NCI-H510A (cell line): ENCODE measurements around the gene KCNQ4.
A peak's percentile ranks its signal among the peaks of the same experiment; 100 is the strongest.

Experiments used
- DNase-seq: peaks from one replicate; lab custom pipeline; 2025; lab: John Stamatoyannopoulos, UW

KCNQ4 gene

DNA sequence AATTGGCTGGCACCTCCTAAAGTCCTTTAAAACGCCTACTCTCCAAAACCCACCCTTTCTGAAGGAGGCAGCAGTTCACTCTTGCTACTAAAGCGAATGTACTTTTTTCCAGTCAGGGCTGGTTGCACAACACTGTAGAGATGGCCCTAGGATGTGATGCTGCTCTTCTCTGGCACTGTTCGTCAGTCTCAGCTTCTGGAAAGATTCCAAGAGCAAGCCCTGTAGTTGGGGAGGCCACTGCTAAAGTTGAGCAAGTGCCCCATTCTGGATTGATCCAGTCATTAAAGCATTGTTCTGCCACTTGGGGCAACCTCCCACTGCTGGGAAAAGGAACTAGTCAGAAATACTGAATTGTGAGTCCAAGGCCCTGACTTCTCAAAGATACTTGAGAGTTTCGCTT lies 28.5 kb upstream of the KCNQ4 start:
- DNase-seq: no peak

DNA sequence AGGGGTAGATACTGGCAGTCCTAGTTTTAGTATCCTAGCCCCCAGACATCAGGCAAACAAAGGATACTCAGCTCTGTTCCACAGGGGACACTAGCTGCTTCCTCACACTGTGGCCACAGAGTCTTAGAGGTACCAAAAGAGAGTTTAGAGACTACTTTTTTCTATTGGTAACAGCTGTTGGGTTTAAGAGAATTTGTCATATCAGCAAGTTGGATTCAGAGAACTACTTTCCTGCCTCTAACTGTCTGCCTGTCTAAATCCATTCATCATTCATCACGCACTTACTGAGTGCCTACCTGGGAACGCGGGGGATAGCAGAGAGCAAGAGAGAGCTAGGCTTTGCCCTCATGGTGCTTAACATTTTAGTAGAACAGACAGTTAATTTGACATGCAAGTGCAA lies 27.1 kb upstream of the KCNQ4 start:
- DNase-seq: no peak

DNA sequence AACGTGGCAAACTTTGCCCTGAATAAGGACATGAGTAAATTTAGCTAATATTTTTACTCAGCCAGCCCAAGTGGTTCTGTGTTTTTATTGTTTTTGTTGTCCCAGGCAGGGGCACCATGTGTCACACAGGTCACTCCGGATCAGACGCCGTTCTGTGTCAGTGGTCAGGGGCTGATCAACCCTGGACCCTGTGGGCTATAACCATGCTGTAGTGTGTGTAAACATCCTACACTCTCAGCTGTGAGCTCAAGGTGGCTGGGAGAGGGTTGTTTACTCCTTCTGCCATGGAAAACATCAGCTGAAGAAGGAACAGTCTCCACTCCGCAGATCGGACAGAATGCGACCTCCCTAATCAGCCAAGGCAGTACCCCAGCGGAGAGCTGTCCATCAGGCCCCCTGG lies 26.5 kb upstream of the KCNQ4 start:
- DNase-seq: no peak

DNA sequence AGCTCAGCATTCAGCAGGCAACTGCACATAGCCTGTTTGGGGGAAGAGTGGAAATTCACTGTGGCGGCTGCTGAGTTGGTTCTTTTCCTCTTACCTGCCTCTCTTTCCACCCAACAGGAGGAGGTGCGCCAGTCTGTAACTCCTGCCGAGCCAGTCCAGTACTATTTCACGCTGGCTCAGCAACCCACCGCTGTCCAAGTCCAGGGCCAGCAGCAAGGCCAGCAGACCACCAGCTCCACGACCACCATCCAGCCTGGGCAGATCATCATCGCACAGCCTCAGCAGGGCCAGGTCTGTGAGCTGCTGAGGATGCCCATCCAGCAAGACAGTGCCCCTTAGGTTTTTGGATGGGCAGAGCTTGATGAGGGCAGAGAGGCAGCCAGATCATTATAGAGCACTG lies 25.6 kb upstream of the KCNQ4 start:
- DNase-seq: no peak

DNA sequence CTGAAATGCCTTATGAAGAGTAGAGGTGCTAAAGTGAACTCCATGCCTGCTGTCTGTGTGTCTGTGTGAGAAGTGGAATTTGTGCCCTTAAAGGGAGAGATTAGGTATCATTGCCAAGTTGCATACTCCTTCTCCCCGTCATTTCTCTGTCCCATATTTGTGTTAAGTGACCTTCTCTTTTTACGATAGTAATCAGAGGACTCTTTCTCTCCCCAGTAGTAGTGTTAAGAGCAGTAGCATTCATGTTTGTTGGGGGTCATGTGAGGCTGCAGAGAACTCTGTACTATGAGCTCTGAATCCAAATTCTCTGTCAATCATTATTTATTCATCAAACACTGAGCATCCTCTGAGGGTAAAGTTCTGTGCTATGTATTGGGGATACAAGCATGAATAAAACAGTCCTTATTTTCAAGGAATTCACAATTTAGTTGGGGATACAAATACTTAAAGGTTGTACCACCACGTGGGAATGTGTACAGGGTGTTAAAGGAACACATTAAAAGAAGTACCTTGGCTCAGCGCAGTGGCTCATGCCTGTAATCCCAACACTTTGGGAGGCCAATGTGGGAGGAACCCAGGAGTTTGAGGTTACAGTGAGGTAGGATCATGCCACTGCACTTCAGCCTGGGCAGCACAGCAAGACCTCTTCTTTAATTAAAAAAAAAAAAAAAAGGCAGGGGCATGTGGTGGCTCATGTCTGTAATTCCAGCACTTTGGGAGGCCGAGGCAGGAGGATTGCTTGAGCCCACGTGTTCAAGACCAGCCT lies 24.8 kb upstream of the KCNQ4 start:
- DNase-seq: no peak

DNA sequence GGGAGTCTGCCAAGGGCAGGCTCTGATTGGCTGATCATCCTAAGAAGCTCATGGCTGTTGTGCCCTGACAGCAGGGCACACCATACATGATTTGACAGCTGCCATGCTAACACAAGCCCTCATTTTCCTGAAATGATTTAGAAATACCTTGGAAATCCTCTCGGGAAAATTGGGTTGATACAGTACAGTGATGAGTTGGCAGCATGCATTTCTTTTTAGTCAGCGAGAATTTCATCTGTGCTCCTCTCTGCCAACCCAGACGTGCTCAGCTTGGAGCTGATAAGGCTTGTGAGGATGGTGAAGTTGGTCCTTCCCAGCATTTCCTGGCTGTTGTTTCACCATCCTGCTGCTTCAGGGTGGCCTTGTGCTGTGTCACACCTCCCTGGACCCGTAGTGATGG lies 22.6 kb upstream of the KCNQ4 start:
- no peak for DNase-seq

DNA sequence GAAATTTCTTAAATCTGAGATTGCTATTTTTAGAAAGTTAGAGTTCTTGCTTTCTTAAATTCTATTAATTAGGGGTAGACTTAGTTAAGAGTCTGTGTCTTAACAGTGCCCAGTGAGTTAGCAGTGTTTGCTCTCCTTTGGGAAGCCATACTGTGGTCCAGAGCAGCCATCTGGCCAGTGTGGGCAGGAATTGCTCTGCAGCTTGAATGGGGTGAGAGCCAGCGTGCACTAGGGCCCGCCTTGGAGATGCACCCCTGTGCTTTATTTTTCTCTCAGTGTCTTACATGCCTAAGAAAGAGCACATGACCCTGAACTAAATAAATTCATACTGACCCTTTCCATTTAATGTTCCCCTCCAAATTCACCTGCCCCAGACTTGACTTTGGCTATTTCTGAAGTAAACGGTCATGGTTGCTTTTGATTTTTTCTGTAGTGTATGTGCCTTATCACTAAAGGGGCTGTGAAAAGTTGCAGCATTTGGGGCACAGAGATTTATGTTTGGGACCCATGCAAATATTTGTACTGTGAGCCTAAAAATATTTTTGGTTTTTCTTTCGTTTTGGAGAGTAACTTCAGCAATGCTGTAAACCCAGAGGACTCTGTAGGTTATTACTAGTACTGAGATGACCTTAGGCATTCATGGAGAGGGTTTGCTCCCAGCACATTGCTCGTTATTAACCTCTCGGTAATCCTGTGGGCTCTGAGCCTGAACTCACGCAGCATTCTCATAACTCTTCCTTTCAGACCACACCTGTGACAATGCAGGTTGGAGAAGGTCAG lies 21.3 kb upstream of the KCNQ4 start:
- no peak for DNase-seq

DNA sequence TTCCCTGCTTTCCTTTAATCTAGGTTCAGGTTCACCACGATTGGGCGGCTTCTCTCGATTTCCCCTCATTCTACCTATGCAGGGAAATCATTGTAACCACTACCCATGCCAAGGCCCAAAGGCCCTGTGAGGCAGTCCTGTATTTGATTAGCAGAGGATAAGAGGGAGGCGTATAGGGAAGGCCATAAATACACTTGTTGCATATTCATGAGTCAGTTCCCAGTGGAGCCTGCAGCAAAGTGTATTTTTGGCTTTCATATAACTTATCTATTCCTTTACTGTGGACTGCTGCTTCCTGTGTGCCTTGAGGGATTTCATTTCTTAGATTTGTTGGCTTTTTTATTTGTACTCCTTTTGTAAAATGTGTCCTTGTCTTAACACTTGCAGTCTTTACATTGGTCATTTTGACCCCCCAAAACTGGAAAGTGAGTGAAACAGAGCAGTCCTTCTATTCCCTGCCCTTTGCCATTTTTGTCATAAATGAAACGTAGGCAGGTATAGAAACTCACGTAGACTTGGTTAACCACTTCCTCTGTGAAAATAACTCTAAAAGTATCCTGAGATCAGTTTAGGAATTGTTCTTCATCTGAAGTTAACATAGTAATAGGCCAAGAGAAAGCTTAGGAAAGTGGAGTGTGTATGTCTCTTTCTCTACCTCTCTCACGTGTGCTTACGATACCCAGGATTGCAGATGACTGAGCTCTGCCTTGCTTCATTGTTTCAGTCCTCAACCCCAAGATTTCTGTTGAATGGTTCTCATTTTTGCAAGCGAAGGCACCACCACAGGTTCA lies 19.6 kb upstream of the KCNQ4 start:
- no peak for DNase-seq

DNA sequence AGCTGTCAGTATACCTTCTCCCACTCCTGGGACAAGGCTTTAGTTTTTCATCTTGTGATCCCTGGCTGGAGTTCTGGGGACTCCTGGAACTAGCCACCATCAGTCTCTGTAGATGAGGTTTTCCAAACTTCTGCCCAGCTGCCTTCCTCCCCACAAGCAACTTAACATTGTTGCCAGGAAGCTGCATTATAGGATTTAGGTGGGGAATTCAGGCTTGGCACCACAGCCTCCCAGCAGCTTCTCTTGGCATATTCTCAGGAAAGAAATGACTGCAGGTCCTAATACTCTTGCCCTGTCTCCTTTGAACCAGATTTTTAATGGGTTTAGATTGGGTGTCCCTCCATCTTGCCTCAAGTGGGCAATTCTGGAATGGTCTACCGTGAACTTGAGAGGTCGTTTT lies 18.6 kb upstream of the KCNQ4 start:
- no peak for DNase-seq

DNA sequence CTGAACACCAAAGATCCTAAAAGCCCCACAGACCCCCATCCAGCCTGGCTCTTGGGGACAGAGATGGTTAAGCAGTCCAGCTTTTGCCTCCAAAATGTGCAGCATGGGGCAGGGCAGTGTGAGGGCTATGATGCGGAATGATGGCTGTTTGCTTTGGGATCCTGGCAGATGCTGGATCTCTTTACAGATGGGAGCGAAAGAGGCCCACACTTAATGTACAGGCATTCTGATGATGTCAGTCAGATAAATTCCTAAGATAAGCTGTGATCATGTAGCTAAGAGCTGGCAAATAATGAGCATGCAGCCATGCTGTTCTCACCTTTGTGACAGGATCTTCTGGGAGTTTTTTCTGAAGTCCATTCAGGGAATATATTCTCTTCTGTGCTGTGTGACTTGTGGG lies 17.6 kb upstream of the KCNQ4 start:
- DNase-seq: no peak

DNA sequence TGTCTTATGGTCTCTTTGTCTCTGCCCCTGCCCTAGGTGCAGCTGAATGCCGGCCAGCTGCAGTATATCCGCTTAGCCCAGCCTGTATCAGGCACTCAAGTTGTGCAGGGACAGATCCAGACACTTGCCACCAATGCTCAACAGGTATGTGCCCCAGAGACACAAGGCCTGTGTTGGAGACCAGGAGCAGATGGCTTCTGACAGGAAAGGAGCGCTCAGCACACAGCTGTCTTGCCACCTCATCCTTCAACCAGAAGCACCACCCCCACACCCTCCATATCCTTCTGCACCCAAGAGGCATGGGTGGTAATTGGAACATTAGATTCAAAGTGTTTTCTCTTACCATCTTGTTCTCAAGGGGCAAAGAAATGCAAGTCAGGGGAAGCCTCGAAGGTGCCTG lies 17.0 kb upstream of the KCNQ4 start:
- no peak for DNase-seq

DNA sequence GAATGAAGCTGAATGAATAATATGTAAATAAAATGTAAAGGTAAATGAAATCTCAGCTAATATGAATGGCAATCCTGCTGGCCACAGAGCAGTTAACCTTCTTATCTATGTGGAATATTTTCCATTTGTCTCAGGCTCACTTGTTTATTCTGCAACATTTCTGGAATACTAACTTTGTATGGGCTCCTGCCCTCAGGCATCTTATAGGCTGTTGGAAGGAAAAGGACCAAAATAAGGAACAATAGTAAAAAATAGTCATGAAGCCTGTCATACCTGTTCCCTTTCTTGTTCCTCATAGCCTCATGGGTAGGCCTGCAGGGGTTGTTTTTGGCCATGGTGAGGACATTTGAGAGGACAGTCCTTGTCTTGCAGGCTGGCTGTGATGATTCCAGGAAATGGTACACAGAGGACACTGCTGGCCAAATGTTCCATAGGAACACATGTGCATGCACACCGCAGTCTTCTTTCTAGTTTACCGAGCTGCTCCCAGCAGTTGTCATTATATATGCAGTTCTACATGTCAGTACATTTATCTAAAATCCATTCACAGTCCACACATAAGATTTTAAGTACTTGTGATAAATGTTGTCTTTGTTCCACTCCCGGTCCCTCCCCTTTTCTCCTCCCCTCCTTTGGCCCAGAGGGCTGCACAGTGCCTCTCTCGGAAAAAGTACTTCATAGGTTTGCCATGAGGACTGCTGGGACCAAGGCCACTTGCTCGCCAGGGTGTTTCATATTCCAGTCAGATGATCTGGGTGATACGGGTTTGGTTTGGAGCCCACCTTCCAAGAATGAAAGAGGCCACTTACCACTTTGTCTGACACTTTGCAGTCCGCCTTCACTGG lies 15.2 kb upstream of the KCNQ4 start:
- DNase-seq: no peak

DNA sequence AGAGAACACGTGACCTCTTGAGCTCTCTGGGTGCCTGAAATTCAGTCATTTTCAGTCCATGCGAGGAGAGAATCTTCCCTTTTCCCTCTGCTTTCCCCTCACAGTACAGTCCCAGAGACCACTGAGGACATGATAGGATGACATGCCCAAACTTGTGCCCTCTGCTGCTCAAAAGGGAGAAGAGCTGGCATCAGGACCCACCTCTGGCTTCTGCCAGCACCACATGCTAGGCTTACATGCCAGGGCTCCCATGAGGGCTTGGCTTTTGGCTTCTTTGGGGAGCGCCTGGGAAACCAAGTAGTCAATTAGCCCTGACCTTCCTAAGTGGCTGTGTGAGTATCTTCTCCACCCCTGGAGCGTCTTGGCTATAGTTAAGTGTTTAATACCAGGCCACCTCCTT lies 13.8 kb upstream of the KCNQ4 start:
- DNase-seq: no peak

DNA sequence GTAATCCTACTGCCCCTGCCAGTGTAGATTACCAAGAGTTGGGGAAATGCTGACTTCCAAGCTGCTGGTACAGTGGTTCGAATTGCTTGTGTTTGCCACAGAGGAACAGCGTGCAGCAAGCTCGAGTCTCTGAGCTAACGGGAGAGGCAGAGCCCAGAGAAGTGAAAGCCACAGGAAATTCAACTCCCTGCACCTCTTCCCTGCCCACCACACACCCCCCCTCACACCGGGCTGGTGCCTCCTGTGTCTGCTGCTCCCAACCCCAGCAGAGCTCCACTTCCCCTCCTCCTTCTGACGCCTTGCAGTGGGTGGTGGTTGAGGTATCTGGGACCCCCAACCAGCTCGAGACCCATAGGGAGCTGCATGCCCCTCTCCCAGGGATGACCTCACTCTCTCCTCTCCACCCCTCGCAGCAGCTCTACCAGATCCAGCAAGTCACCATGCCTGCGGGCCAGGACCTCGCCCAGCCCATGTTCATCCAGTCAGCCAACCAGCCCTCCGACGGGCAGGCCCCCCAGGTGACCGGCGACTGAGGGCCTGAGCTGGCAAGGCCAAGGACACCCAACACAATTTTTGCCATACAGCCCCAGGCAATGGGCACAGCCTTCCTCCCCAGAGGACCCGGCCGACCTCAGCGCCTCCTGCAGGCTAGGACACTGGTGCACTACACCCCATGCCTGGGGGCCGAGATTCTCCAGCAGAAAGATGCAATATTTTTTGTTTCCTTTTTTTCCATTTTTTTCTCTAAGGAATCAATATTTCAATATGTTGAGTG lies 13.1 kb upstream of the KCNQ4 start:
- DNase-seq: no peak

DNA sequence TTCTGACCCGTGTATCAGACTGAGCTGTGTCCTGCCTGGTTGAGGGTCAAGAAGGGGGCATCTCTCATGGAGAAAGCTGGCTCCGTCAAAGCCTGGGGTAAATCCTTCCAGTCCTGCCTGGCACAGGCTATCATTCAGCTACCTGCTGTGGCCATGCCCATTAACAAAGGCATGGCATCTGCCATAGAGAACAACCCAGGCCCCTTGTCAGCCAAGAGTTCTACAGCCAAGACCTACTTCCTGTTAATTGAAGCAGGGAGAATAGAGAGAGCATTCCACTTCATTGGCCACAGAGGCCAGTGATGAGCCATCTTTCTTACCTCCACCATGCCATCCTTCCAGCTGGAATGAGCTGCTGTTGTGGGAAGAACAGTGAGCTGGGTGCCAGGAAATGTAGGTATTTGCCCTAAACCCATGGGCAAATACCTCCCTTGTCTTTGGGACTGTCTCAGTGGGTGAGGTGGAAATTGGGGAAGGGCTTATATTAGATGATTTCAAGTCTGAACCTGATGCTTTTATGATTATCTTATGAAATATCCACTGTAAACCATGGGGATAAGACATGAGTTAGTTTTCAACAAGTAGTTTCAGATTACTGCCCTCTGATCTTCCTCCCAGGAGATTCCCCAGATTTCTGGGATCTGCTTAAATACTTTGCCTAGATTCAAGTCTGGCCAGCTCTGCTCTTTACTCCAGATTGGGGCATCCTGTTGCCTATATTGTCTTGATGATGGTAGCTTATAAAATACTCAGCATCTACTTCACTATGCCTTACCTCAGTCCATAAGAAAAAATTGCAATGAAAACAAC lies 11.2 kb upstream of the KCNQ4 start:
- no peak for DNase-seq

DNA sequence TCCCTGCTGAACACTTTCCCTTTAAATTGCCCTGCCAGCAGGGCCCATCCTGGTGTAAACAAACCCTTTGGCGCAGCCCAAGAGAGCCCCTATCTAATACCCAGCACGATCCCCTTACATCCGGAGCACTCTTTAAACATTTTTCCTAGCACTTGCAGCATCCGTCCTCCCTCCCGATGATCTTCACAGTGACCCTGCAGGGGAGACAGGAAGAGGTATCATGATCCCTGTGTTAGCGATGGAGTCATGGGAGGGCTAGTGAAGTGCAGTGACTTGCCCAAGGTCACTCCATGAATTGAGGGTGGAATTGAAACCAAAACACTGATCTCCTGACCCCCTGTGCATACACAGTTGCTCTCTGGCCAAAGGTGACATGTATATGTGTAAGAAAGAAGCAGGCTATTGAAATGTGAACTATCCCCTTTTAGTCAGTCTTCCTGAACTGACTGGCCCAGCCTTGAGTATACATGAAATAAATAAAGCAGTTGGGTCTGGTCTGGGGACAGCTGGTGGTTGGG lies 9.8 kb upstream of the KCNQ4 start:
- no peak for DNase-seq

DNA sequence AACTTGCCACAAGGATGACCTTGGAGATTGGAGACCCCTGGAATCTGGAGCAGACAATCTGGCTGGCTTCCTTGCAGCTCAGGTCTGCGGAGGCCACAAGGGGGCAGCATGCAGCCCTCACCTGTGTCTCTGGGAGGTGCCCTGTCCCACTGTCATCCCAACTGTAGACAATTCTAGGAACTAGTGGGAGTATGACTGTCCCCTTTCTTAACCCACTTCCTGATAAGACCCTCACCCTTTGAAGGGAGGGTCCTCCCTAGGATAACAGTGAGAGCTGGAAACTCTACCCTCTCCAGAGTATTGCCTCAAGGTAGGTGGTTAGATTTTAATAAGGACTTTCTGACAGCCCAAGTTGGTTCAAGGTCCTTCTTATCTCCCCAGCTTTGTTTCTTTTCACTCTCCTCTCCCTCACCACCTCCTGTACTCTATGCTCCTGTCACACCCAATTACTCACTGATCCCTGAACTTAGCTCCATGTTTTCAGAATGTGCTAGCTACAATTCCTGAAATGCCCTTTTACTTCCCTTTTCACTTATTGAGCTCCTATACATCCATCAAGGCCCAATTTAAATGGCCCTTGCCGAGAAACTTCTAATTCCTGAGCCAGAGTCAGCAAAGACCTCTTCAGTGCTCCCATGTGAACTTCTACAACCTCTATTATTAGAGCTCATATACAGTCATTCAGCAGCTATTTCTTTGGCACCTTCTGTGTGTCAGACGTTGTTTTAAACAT lies 9.2 kb upstream of the KCNQ4 start:
- DNase-seq: peak; percentile 29

DNA sequence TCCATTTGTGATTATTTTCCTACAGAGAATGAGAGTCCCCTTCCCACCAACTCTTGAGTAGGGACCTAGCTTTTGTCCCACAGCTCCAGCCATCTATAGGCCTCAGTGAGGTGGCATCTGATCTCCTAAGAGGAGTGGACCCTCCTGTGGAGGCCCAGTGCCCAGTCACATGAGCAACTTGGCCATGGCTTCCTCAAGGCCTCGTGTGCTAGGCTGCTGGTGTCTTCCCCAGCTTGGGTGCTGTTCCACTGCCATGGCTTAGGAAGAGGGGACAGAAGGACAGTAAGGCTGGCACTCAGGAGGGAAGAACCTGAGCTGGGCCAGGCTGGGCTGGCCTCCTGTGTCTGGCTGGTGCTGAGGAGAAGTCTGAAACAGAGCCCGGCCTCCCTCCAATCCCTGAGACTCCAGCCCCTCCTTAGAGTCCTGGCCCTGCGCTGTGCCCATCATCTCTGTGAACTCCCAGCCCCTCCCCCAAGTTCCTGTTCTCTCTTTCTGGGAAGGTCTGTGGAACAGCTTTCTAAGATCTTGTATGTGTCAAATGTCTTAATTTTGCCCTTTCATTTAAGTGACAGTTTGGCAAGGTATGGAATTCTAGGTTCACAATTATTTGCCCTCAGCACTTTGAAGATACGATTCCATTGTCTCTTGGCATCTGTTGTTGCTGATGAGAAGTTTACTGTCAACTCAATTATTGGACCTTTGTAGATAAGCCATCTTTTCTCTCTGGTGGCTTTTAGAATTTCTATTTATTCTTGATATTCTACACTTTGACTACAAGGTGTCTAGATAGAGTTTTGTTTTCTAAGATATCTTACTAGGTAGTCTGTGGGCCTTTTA lies 7.1 kb upstream of the KCNQ4 start:
- DNase-seq: no peak
